ENCODE measurements around the gene CD300LG.

GRCh38 chr17:43873091-43873490 lies 26.1 kb downstream of the CD300LG start:
- TF ChIP-seq CTCF (IDR thresholded peaks at IDR 0.05) (no peak), POLR2A (IDR thresholded peaks at IDR 0.05) (no peak), POLR2AphosphoS5 (IDR thresholded peaks at IDR 0.05) (no peak)

Measured in prostate gland (tissue), 2 donors.